B cell (primary cell): ENCODE measurements around the gene CCBE1. TPM values are rescaled to one million over a fixed set of nuclear protein-coding genes. Genes with fewer than 3 reads are reported as not detected.

Experiments
- ATAC-seq: fragments of 200-7000 bp; cut with Tn5 transposase; one replicate; pipeline ENCODE4 v1.10.0; 2021; ENCODE audit warnings: low read depth, mild to moderate bottlenecking, moderate number of reproducible peaks, moderate library complexity
- CTCF ChIA-PET: fragments of 350-600 bp; sonication (Branson Sonifier 250); formaldehyde crosslinking; loops from one replicate; lab custom pipeline; 2021; ENCODE audit warnings: antibody characterized with exemption, inconsistent platforms; lab: Charles Lee
- POLR2A ChIA-PET: fragments of 350-600 bp; sonication (Branson Sonifier 250); formaldehyde crosslinking; loops from one replicate; lab custom pipeline; 2021; ENCODE audit warnings: antibody characterized with exemption; lab: Charles Lee
- DNase-seq: peaks from one replicate; pipeline ENCODE4 v3.0.0; 2013
- H2AFZ ChIP-seq: 2 replicates; pipeline ENCODE4 v1.6.1; 2012; ENCODE audit warnings: mild to moderate bottlenecking, low read depth, low read length; ENCODE audit not compliant: insufficient read depth, poor library complexity, severe bottlenecking
- H3K27ac ChIP-seq, 2 donors: 1 replicate in 1 of 2; 2 replicates in 1 of 2; pipeline ENCODE4 v1.5.1; 2012 to 2013; ENCODE audit warnings: low read length in 2 of 2, mild to moderate bottlenecking in 2 of 2, moderate library complexity in 1 of 2
- H3K27me3 ChIP-seq, 4 experiments: fragments of 200-600 bp in 1 of 4; sonication (generic) in 1 of 4; replicated peaks in 1 of 4; 1 replicate in 2 of 4; 2 replicates in 2 of 4; pipeline versions ENCODE4 v1.6.1 to v1.7.0; 2013 to 2016; ENCODE audit warnings: low read length in 3 of 4, mild to moderate bottlenecking in 2 of 4, mixed read lengths in 1 of 4, moderate library complexity in 1 of 4; ENCODE audit not compliant: insufficient read depth in 4 of 4, control insufficient read depth in 3 of 4; ENCODE audit errors: control extremely low read depth in 1 of 4
- H3K36me3 ChIP-seq, 2 experiments: replicated peaks in 1 of 2; 1 replicate in 1 of 2; 2 replicates in 1 of 2; pipeline versions ENCODE4 v1.6.1 to v1.7.1; 2013; ENCODE audit warnings: low read length in 1 of 2; ENCODE audit not compliant: insufficient read depth in 2 of 2, control insufficient read depth in 1 of 2; ENCODE audit errors: control extremely low read depth in 1 of 2, extremely low read depth in 1 of 2
- H3K4me1 ChIP-seq, 2 donors: fragments of 200-600 bp in 1 of 2; sonication (generic) in 1 of 2; 1 replicate in 1 of 2; 2 replicates in 1 of 2; pipeline versions ENCODE4 v1.5.1 to v1.6.1; 2013 to 2017; ENCODE audit warnings: low read length in 2 of 2; ENCODE audit not compliant: control insufficient read depth in 2 of 2, insufficient read depth in 2 of 2
- H3K4me2 ChIP-seq: replicated peaks from 2 replicates; pipeline ENCODE3; 2012; ENCODE audit warnings: mild to moderate bottlenecking, low read depth, low read length; ENCODE audit not compliant: poor library complexity, severe bottlenecking
- H3K4me3 ChIP-seq, 5 experiments: fragments of 200-600 bp in 1 of 5; sonication (generic) in 1 of 5; 1 replicate in 3 of 5; 2 replicates in 2 of 5; pipeline versions ENCODE4 v1.5.1 to v1.7.0; 2011 to 2016; ENCODE audit warnings: low read length in 4 of 5, mild to moderate bottlenecking in 4 of 5, low read depth in 2 of 5, control low read depth in 1 of 5, moderate library complexity in 1 of 5; ENCODE audit not compliant: insufficient read depth in 1 of 5; ENCODE audit errors: control extremely low read depth in 1 of 5, extremely low read depth in 1 of 5
- H3K79me2 ChIP-seq: fragments of 200-600 bp; sonication (generic); one replicate; pipeline ENCODE4 v1.6.0; 2016; ENCODE audit warnings: low read length; ENCODE audit not compliant: control insufficient read depth, insufficient read depth
- H3K9ac ChIP-seq: fragments of 200-600 bp; sonication (generic); 2 replicates; pipeline ENCODE4 v1.6.1; 2017; ENCODE audit warnings: mild to moderate bottlenecking, low read length, moderate library complexity
- H3K9me3 ChIP-seq, 3 donors: one replicate each; pipeline versions ENCODE4 v1.6.1 to v1.7.1; 2013; ENCODE audit warnings: low read length in 2 of 3; ENCODE audit not compliant: control insufficient read depth in 2 of 3, insufficient read depth in 1 of 3; ENCODE audit errors: control extremely low read depth in 1 of 3
- H4K20me1 ChIP-seq: 2 replicates; pipeline ENCODE4 v1.6.0; 2012; ENCODE audit warnings: mild to moderate bottlenecking, low read length; ENCODE audit not compliant: insufficient read depth, control insufficient read depth, poor library complexity, severe bottlenecking
- H3K27ac Mint-ChIP-seq: one replicate; pipeline ENCODE4 v1.8.0; 2021; ENCODE audit warnings: mixed read lengths
- H3K27me3 Mint-ChIP-seq: one replicate; pipeline ENCODE4 v1.8.0; 2021; ENCODE audit warnings: mixed read lengths
- H3K4me1 Mint-ChIP-seq: one replicate; pipeline ENCODE4 v1.8.0; 2021; ENCODE audit warnings: mixed read lengths
- H3K4me3 Mint-ChIP-seq: one replicate; pipeline ENCODE4 v1.8.0; 2021; ENCODE audit warnings: mixed read lengths
- H3K9me3 Mint-ChIP-seq: one replicate; pipeline ENCODE4 v1.8.0; 2022; ENCODE audit warnings: mixed read lengths; ENCODE audit not compliant: insufficient read depth
- CTCF ChIP-seq: fragments of 200-600 bp; IDR thresholded peaks from one replicate; pipeline ENCODE4 v1.8.0; 2022; ENCODE audit warnings: antibody characterized with exemption, mild to moderate bottlenecking
- EZH2 ChIP-seq: IDR thresholded peaks from 2 replicates; pipeline ENCODE4 v1.6.1; 2012; ENCODE audit warnings: borderline replicate concordance, low read depth, mild to moderate bottlenecking, moderate library complexity, low read length; ENCODE audit not compliant: insufficient read depth, poor library complexity, severe bottlenecking
- WGBS: methylation state at CpG from one replicate; pipeline ENCODE4 v1.1.5; 2013; ENCODE audit warnings: missing lambda C conversion rate; ENCODE audit not compliant: insufficient coverage; 5-methylcytosine and 5-hydroxymethylcytosine counted together
- intact Hi-C: fragments of 100-400 bp; cut with micrococcal nuclease; formaldehyde crosslinking; loops from one replicate; pipeline ENCODE4 v1.10.0; 2022
- polyA plus RNA-seq: library from polyadenylated mRNA; depleted of rRNA; stranded (reverse); fragments of >200 nt; gene quantifications from 2 replicates; pipeline ENCODE4 v1.2.3, GENCODE V29; 2012
- total RNA-seq, 2 donors: library from RNA; stranded (reverse); fragments of 120-200 nt in 1 of 2; gene quantifications; 1 replicate in 1 of 2; 2 replicates in 1 of 2; pipeline versions ENCODE4 v1.2.3 to v1.2.4, GENCODE V29; 2013 to 2022

Gene CCBE1
- total and polyA plus RNA-seq, 2 donors (not counting 1 experiment from before 2014, with no cell fraction given): not detected

GRCh38 chr18:59701272-59701671 lies 4.0 kb upstream of the CCBE1 start:
- intact Hi-C loops: no loop called here
- Mint-ChIP-seq H3K27me3 (peaks cover 35% of the 10 kb centered on the region), H3K4me3 (no peak overlapping the region), H3K27ac (no peak overlapping the region), H3K9me3 (no peaks in the 10 kb centered on the region), H3K4me1 (peaks cover 10% of the 10 kb centered on the region)
- no peaks in the 10 kb centered on the region for H3K79me2 ChIP-seq
- H2AFZ ChIP-seq: no peak overlapping the region
- TF ChIP-seq EZH2: no peak
- no peak for TF ChIP-seq CTCF
- no peak overlapping the region for H3K27ac ChIP-seq
- WGBS: 50% methylated on average over 1 of the region's 3 CpGs
- ChIA-PET CTCF (no interaction called here), POLR2A (no interaction called here)
- ATAC-seq (no peak), DNase-seq (no peak)
- H3K36me3 ChIP-seq: no peaks in the 10 kb centered on the region
- H3K4me1 ChIP-seq: peaks cover 8 to 14% of the 10 kb centered on the region in 2 donors
- H3K9me3 ChIP-seq: peaks cover 0 to 6% (median 0%) of the 10 kb centered on the region in 3 donors
- no peak overlapping the region for H3K9ac ChIP-seq
- H4K20me1 ChIP-seq: no peaks in the 10 kb centered on the region
- peaks cover 0 to 21% (median 8%) of the 10 kb centered on the region in 4 experiments for H3K27me3 ChIP-seq
- H3K4me3 ChIP-seq: no peak overlapping the region
- H3K4me2 ChIP-seq: no peak overlapping the region

- H3K27ac ChIP-seq: no peak overlapping the region
- intact Hi-C loops: no loop called here
- H3K79me2 ChIP-seq: no peaks in the 10 kb centered on the region
- ChIA-PET CTCF (no interaction called here), POLR2A (no interaction called here)
- Mint-ChIP-seq H3K27me3 (peaks cover 39% of the 10 kb centered on the region), H3K9me3 (no peaks in the 10 kb centered on the region), H3K4me3 (no peak overlapping the region), H3K27ac (no peak overlapping the region), H3K4me1 (peaks cover 12% of the 10 kb centered on the region)
- H4K20me1 ChIP-seq: no peaks in the 10 kb centered on the region
- TF ChIP-seq EZH2: no peak
- DNase-seq (no peak), ATAC-seq (no peak)
- H3K27me3 ChIP-seq: peaks cover 0 to 28% (median 15%) of the 10 kb centered on the region in 4 experiments
- H2AFZ ChIP-seq: no peak overlapping the region
- no peak overlapping the region for H3K4me2 ChIP-seq
- no peak overlapping the region for H3K9ac ChIP-seq
- WGBS: no CpG with 5 or more reads among the region's 3 CpGs
- H3K4me3 ChIP-seq: no peak overlapping the region
- H3K36me3 ChIP-seq: no peaks in the 10 kb centered on the region
- peaks cover 0 to 6% (median 0%) of the 10 kb centered on the region in 3 donors for H3K9me3 ChIP-seq
- H3K4me1 ChIP-seq: peaks cover 8 to 14% of the 10 kb centered on the region in 2 donors
Observed at GRCh38 chr18:59700535-59700967, 3.3 kb upstream of the CCBE1 start.
